Bronchial epithelial cell (primary cell): ENCODE results near the gene S100A3. TPM values are rescaled to one million over a fixed set of nuclear protein-coding genes. Genes with fewer than 3 reads are reported as not detected.

Experiments used
- DNase-seq: peaks from one replicate; pipeline ENCODE4 v3.0.0-alpha.2; 2010; ENCODE audit warnings: low read depth
- FAIRE-seq: peaks from 2 replicates; lab custom pipeline; 2011; peaks lifted over from hg19 to GRCh38; lab: Jason Lieb, UNC
- H3K27me3 ChIP-seq: 2 replicates; pipeline ENCODE4 v1.5.1; 2011; ENCODE audit warnings: low read length; ENCODE audit not compliant: control insufficient read depth, insufficient read depth
- H3K36me3 ChIP-seq: 2 replicates; pipeline ENCODE4 v1.5.1; 2011; ENCODE audit warnings: low read length; ENCODE audit not compliant: control insufficient read depth, insufficient read depth
- H3K4me3 ChIP-seq: 2 replicates; pipeline ENCODE4 v1.5.1; 2011; ENCODE audit warnings: mild to moderate bottlenecking, low read depth, low read length, control low read depth
- total RNA-seq: library from RNA; depleted of rRNA; stranded (reverse); fragments of >200 nt; gene quantifications from 2 replicates; pipeline ENCODE4 v1.2.1, GENCODE V29; 2014
- TF ChIP-seq, protein P1 (sequence below): IDR thresholded peaks from 2 replicates; pipeline ENCODE4 v1.5.1; 2011; ENCODE audit warnings: mild to moderate bottlenecking, moderate library complexity, low read length, control low read depth, inconsistent platforms; ENCODE audit not compliant: insufficient read depth, severe bottlenecking

Gene S100A3
- total RNA-seq, 1 donor from 2014 or later, result 26.6 TPM

DNA sequence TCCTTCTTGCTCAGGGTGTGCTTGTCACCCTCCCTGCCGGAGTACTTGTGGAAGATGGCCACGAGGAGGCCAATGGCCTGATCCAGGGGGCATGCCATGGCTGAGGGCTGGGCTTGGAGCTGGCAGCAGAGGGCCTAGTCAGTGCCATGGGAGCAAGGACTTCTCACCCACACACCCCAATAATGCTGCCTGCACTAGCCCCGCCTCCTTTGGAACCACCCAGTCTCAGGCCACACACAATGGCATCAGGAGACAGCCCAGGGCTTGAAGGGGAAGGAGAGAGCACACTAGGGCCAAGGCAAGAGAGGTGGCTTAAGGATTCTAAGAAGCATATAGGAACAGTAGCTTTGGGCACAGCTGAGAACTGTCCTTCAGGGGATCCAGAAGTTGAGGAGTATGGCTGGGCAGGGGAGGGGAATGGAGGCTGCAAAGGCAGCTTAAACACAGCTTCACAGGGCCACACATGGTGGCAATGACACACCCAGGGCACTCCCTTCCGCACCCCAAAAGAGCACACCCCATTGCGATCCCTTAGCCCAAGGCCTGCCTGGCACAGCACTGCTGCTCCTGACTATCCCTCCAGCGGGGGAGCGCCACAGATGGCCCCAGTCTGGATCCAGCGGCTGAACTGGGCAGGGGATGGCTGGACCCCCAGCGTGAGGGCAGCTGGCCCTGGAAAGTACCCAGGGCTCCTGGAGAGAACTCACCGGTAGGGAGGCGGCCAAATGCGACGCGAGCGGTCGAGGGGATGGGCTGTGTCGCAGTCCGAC is 13.6 kb downstream of the S100A3 start, which contains the start of gene S100A6:
Gene S100A6, minus strand, starts transcription at position 750 of the 770 bp plus-strand sequence. Its CDS starts 652 bp downstream, at position 98.
- DNase-seq (no peak), FAIRE-seq (peak; percentile 7)
- peak within 1 kb of the TSS; percentile 56 for H3K4me3 ChIP-seq
- H3K27me3 ChIP-seq, result no peaks in the 10 kb centered on the region
- H3K36me3 ChIP-seq, result peaks cover 9% of the 10 kb centered on the region
- TF ChIP-seq, protein P1, sequence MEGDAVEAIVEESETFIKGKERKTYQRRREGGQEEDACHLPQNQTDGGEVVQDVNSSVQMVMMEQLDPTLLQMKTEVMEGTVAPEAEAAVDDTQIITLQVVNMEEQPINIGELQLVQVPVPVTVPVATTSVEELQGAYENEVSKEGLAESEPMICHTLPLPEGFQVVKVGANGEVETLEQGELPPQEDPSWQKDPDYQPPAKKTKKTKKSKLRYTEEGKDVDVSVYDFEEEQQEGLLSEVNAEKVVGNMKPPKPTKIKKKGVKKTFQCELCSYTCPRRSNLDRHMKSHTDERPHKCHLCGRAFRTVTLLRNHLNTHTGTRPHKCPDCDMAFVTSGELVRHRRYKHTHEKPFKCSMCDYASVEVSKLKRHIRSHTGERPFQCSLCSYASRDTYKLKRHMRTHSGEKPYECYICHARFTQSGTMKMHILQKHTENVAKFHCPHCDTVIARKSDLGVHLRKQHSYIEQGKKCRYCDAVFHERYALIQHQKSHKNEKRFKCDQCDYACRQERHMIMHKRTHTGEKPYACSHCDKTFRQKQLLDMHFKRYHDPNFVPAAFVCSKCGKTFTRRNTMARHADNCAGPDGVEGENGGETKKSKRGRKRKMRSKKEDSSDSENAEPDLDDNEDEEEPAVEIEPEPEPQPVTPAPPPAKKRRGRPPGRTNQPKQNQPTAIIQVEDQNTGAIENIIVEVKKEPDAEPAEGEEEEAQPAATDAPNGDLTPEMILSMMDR, result peak; percentile 1

DNA sequence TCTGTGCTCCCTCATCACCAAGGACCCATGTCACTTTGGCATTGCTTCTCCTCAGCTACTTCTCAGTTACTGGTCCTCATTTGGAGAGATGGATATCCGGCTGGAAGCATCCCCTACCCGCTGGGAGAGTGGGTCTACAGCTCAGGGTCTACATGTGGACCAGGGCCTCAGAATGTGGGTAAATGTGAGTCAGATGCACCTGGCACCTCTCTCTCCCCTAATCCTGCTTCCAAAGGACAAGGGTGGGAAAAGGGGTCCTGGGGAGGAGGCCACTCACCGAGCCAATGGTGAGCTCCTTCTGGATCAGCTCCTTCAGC is 14.2 kb downstream of the S100A3 start:
- TF ChIP-seq, protein P1, result no peak
- FAIRE-seq (no peak), DNase-seq (no peak)
- Histone ChIP-seq H3K4me3 (peak overlapping the region; percentile 56), H3K27me3 (no peaks in the 10 kb centered on the region), H3K36me3 (peaks cover 9% of the 10 kb centered on the region)

DNA sequence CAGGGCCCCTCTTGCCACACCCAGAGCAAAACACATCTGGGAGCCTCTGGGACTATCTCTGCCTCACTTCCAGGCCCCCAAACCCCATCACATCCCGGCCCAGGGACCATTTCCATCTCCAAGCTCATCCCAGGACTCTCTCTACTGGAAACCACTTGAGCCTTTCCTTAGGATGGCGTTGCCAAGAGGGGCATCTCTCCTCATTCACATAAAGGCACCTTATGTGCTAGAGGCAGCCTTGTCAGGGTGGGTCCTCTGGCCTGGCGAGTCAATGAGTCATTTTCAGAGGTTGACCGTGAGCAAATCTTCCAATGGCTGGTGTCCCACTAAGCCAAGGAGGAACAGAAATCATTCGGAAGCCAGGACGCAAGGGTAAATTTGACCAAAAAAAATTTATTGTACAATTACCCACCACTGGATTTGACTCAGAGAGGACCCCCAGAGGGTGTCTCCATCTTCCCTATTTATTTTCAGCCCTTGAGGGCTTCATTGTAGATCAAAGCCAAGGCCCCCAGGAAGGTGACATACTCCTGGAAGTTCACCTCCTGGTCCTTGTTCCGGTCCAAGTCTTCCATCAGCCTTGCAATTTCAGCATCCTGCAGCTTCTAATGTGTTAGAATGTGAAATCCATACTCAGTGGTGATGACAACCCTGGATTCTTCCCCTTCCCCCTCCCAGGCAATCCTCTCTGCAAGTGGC is 14.7 kb downstream of the S100A3 start:
- DNase-seq (peak; percentile 59), FAIRE-seq (no peak)
- peak overlapping the region; percentile 56 for H3K4me3 ChIP-seq
- TF ChIP-seq, protein P1, result no peak
- peaks cover 9% of the 10 kb centered on the region for H3K36me3 ChIP-seq
- H3K27me3 ChIP-seq, result no peaks in the 10 kb centered on the region

DNA sequence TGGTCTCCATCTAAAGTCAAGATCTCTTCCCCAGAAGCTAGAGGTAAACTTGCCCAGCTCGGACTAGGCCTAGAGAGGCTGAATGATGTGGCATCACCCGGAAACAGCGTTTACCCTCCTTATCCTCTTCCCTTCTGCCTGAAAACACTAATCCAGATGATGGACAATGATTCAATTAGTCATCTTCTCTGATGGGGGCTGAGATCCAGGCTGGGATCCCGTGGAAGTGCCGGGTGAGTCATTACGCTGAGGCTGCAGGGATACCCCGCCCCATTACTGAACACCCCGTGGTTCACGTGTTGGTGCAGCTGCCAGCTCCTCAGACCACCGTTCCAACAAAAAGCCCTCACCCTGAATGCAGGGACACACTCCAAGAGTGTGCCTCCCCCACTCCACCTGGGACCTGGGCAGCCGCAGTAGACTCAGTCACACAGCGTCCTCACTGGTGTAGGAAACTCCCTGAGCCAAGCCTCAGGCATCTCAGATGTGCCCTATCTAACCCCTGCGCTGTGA is 15.3 kb downstream of the S100A3 start:
- TF ChIP-seq, protein P1, result no peak
- Histone ChIP-seq H3K36me3 (peaks cover 9% of the 10 kb centered on the region), H3K4me3 (peak overlapping the region; percentile 56), H3K27me3 (no peaks in the 10 kb centered on the region)
- peak; percentile 50 for FAIRE-seq
- peak; percentile 97 for DNase-seq

DNA sequence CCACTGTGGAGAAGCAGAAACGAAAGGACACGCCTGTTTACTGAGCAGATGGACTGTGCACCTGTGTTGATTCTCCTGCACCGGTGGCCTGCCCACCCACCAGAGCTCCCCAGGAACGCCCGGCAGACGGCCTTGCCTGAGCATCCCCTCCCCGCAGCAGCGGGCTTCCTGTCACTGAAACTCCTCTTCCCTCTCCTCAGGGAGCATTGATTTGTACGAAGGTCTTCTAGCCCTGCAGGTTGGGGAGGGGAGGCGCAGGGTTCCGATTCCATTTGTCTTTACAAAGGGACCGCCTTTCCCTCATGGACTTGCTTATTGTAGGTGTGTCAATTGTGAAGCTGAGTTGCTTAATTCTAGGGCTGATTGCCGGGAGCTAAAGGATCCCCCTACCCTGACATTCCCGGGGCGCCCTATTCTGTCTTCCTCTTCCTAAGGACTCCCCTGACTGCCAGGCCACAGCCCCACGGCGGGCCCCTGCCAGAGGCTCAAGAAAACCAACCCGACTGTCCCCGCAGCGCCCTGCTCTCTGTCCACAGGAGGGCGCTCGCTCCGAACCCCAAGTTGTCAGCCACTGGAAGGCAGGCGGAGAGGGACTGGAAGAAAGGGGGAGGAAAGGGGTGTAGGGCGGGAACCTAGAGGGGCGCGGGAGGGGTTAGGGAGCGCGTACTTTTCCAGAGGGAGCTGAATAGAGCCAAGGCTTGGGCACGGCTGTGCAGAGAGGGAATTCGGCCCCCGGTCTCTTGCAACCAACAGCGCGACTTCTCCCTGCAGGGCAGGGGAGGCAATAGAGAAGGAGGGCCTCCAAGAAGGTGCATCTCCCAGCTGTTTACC is 16.1 kb downstream of the S100A3 start:
- DNase-seq (peak; percentile 74), FAIRE-seq (no peak)
- H3K27me3 ChIP-seq, result no peaks in the 10 kb centered on the region
- TF ChIP-seq, protein P1, result peak; percentile 92
- H3K4me3 ChIP-seq, result no peak overlapping the region
- peaks cover 9% of the 10 kb centered on the region for H3K36me3 ChIP-seq
